Limb (tissue), 2 donors: ENCODE measurements around the gene SMYD3.

ENCODE experiments used
- DNase-seq, 2 donors: peaks; one replicate each; pipeline ENCODE4 v3.0.0-alpha.2; 2016; ENCODE audit errors: extremely low spot score in 2 of 2

The SMYD3 gene

GRCh38 chr1:246506674-246507481 lies at the start of gene SMYD3:
TSS of gene SMYD3 (minus strand) at chr1:246507279.
- DNase-seq, result peak; percentile 80 to 92

GRCh38 chr1:246554201-246554600 lies 47.1 kb upstream of the SMYD3 start:
- DNase-seq, result no peak

- DNase-seq, result no peak
Measured at GRCh38 chr1:246552110-246552509, 45.0 kb upstream of the SMYD3 start.

- DNase-seq, result no peak
Measured at GRCh38 chr1:246550402-246550801, 43.3 kb upstream of the SMYD3 start.

GRCh38 chr1:246549665-246550064 lies 42.6 kb upstream of the SMYD3 start:
- DNase-seq, result no peak

- DNase-seq, result no peak
Measured at GRCh38 chr1:246544001-246544400, 36.9 kb upstream of the SMYD3 start.

GRCh38 chr1:246540738-246541491 lies 33.8 kb upstream of the SMYD3 start:
- no peak for DNase-seq

- no peak for DNase-seq
Measured at GRCh38 chr1:246537887-246538286, 30.8 kb upstream of the SMYD3 start.

GRCh38 chr1:246537441-246537840 lies 30.4 kb upstream of the SMYD3 start:
- no peak for DNase-seq

- DNase-seq, result no peak
Measured at GRCh38 chr1:246534114-246534513, 27.0 kb upstream of the SMYD3 start.

GRCh38 chr1:246533371-246533905 lies 26.4 kb upstream of the SMYD3 start:
- DNase-seq, result no peak

GRCh38 chr1:246532519-246532918 lies 25.4 kb upstream of the SMYD3 start:
- DNase-seq, result no peak

GRCh38 chr1:246530482-246530881 lies 23.4 kb upstream of the SMYD3 start:
- DNase-seq, result no peak

GRCh38 chr1:246528933-246529731 lies 22.1 kb upstream of the SMYD3 start:
- DNase-seq, result no peak

GRCh38 chr1:246527402-246528088 lies 20.5 kb upstream of the SMYD3 start:
- DNase-seq, result no peak

GRCh38 chr1:246526915-246527314 lies 19.8 kb upstream of the SMYD3 start:
- no peak for DNase-seq

GRCh38 chr1:246526380-246526779 lies 19.3 kb upstream of the SMYD3 start:
- DNase-seq, result no peak

- DNase-seq, result no peak
Measured at GRCh38 chr1:246519514-246519913, 12.4 kb upstream of the SMYD3 start.

GRCh38 chr1:246518456-246519205 lies 11.6 kb upstream of the SMYD3 start:
- DNase-seq, result no peak

- no peak for DNase-seq
Measured at GRCh38 chr1:246517391-246517790, 10.3 kb upstream of the SMYD3 start.
